DND-41 (cell line): ENCODE results near the gene FAM20C.

Experiments
- ATAC-seq: fragments of 200-7000 bp; cut with Tn5 transposase; 3 replicates; pipeline ENCODE4 v1.9.1; 2021; ENCODE audit warnings: low read depth; ENCODE audit not compliant: insufficient read depth
- DNase-seq: peaks from one replicate; pipeline ENCODE4 v3.0.0-alpha.2; 2020
- H2AFZ ChIP-seq: 2 replicates; pipeline ENCODE4 v1.6.0; 2012; ENCODE audit warnings: low read depth, low read length
- H3K27ac ChIP-seq: 2 replicates; pipeline ENCODE4 v1.5.1; 2012; ENCODE audit warnings: low read length, inconsistent platforms
- H3K27me3 ChIP-seq: fragments of 200-600 bp; sonication (generic); 2 replicates; pipeline ENCODE4 v1.6.0; 2012; ENCODE audit warnings: low read length, mild to moderate bottlenecking, inconsistent platforms; ENCODE audit not compliant: insufficient read depth, poor library complexity
- H3K36me3 ChIP-seq: 2 replicates; pipeline ENCODE4 v1.5.1; 2012; ENCODE audit warnings: low read length, inconsistent platforms; ENCODE audit not compliant: insufficient read depth
- H3K4me1 ChIP-seq: 2 replicates; pipeline ENCODE4 v1.5.1; 2012; ENCODE audit warnings: mild to moderate bottlenecking, low read length; ENCODE audit not compliant: insufficient read depth
- H3K4me2 ChIP-seq: 2 replicates; pipeline ENCODE4 v1.6.0; 2012; ENCODE audit warnings: mild to moderate bottlenecking, moderate library complexity, low read length, inconsistent platforms; ENCODE audit not compliant: insufficient read depth
- H3K4me3 ChIP-seq, 2 experiments: fragments of 200-600 bp in 1 of 2; shearing (Covaris generic) in 1 of 2; 2 replicates each; pipeline ENCODE4 v1.5.1; 2012 to 2016; ENCODE audit warnings: inconsistent platforms in 2 of 2, low read length in 2 of 2, mild to moderate bottlenecking in 2 of 2, low read depth in 1 of 2, moderate library complexity in 1 of 2
- H3K79me2 ChIP-seq: 2 replicates; pipeline ENCODE4 v1.6.0; 2012; ENCODE audit warnings: low read length, inconsistent platforms; ENCODE audit not compliant: insufficient read depth
- H3K9ac ChIP-seq: 2 replicates; pipeline ENCODE4 v1.6.0; 2012; ENCODE audit warnings: low read depth, mild to moderate bottlenecking, inconsistent platforms, low read length, moderate library complexity
- H3K9me3 ChIP-seq: 2 replicates; pipeline ENCODE4 v1.5.1; 2012; ENCODE audit warnings: low read length, moderate library complexity, mild to moderate bottlenecking, inconsistent platforms; ENCODE audit not compliant: insufficient read depth, severe bottlenecking
- H4K20me1 ChIP-seq: 2 replicates; pipeline ENCODE4 v1.6.0; 2012; ENCODE audit warnings: low read length; ENCODE audit not compliant: insufficient read depth
- EZH2 ChIP-seq: IDR thresholded peaks from 3 replicates; pipeline ENCODE4 v1.6.1; 2012; ENCODE audit warnings: borderline replicate concordance, low read depth, mild to moderate bottlenecking, moderate library complexity, low read length, inconsistent platforms; ENCODE audit not compliant: severe bottlenecking
- TF ChIP-seq, protein P1 (sequence below): IDR thresholded peaks from 2 replicates; pipeline ENCODE4 v1.5.1; 2012; ENCODE audit warnings: borderline replicate concordance, low read length, moderate library complexity, mild to moderate bottlenecking; ENCODE audit not compliant: poor library complexity, severe bottlenecking; ENCODE audit errors: extremely low read depth

The FAM20C gene

DNA sequence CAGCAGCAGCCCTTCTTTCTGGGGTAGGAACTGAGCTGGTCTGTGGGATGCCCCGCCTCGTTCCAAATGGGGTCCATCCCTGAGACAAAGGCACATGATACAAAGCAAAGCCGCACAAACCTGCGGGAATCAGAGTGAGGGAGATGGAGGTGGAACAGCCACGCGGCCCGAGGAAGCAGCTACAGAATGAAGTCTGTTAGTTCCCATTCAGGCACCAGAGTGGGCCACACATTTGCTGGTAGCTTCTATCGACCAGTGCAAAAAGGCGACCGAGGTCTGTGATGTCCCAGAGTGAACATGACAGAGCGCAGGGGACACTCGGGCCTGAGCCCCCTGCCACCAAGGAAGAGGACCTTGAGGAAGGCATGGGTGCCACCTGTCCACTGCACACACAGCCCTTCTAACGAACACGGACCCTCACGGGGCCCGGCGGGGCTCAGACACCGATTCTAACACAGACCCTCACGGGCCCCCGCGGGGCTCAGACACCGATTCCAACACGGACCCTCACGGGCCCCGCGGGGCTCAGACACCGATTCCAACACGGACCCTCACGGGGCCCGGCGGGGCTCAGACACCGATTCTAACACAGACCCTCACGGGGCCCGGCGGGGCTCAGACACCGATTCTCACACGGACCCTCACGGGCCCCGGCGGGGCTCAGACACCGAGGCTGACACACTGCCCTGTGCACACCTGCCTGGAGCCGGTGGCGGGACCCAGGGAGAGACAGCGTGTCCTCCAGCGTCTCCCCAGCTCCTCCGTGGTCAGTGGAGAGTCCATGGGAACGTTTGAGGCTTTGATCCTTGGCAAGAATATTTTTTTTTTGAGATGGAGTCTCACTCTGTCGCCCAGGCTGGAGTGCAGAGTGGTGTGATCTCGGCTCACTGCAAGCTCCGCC lies 32.8 kb upstream of the FAM20C start:
- ATAC-seq (no peak), DNase-seq (no peak)
- H3K9ac ChIP-seq, result no peak overlapping the region
- no peak overlapping the region for H3K4me2 ChIP-seq
- no peak overlapping the region for H3K27ac ChIP-seq
- H3K9me3 ChIP-seq, result no peaks in the 10 kb centered on the region
- no peaks in the 10 kb centered on the region for H3K4me1 ChIP-seq
- H3K4me3 ChIP-seq, result no peak overlapping the region
- H3K36me3 ChIP-seq, result no peaks in the 10 kb centered on the region
- no peak for TF ChIP-seq EZH2
- TF ChIP-seq, protein P1, sequence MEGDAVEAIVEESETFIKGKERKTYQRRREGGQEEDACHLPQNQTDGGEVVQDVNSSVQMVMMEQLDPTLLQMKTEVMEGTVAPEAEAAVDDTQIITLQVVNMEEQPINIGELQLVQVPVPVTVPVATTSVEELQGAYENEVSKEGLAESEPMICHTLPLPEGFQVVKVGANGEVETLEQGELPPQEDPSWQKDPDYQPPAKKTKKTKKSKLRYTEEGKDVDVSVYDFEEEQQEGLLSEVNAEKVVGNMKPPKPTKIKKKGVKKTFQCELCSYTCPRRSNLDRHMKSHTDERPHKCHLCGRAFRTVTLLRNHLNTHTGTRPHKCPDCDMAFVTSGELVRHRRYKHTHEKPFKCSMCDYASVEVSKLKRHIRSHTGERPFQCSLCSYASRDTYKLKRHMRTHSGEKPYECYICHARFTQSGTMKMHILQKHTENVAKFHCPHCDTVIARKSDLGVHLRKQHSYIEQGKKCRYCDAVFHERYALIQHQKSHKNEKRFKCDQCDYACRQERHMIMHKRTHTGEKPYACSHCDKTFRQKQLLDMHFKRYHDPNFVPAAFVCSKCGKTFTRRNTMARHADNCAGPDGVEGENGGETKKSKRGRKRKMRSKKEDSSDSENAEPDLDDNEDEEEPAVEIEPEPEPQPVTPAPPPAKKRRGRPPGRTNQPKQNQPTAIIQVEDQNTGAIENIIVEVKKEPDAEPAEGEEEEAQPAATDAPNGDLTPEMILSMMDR, result no peak
- peaks cover 14% of the 10 kb centered on the region for H3K27me3 ChIP-seq
- peaks cover 3% of the 10 kb centered on the region for H4K20me1 ChIP-seq
- no peak overlapping the region for H2AFZ ChIP-seq
- H3K79me2 ChIP-seq, result no peaks in the 10 kb centered on the region

DNA sequence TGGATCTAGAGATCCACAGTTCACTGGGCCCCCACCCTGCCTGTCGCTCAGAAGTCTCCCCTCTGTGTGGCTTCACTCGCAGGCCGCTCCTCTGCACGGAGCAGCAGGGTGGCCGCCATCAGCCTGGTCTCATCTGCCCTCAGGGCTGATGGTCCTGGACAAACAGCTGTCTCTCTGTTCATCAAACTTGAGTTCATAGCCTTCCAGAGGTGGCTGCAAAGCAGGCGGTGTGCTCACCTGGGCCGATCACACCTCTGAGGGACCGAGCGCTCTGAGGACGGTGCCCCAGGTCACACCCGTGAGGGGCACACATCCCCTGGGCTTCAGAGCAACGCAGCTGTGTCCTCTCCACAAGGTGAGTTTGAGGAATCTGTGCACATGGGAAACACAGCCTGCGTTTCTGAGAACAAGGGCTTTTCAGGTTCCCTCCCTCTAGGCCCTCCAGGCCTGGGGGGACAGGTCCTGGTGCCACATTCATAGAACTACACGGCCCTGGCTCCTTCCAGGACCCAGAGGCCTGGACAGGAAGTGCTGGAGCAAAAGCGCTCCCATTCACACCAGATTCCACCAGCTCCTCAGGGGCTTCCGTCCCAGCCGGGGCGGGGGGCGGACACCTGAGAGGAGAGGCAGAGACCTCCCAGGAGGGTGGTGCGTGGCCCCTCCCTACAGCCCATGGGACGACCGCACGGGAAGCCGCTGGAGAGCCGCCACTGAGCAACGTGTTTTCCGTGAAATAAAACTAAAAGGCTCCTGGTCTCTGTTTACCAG lies 31.2 kb upstream of the FAM20C start:
- no peak for TF ChIP-seq EZH2
- TF ChIP-seq, protein P1, result no peak
- Histone ChIP-seq H3K36me3 (no peaks in the 10 kb centered on the region), H3K27me3 (peaks cover 3% of the 10 kb centered on the region), H2AFZ (no peak overlapping the region), H4K20me1 (peaks cover under 1% of the 10 kb centered on the region), H3K4me3 (no peak overlapping the region), H3K4me2 (no peak overlapping the region), H3K9me3 (no peaks in the 10 kb centered on the region), H3K79me2 (no peaks in the 10 kb centered on the region), H3K4me1 (no peaks in the 10 kb centered on the region), H3K27ac (no peak overlapping the region), H3K9ac (no peak overlapping the region)
- ATAC-seq, result no peak
- DNase-seq, result no peak

DNA sequence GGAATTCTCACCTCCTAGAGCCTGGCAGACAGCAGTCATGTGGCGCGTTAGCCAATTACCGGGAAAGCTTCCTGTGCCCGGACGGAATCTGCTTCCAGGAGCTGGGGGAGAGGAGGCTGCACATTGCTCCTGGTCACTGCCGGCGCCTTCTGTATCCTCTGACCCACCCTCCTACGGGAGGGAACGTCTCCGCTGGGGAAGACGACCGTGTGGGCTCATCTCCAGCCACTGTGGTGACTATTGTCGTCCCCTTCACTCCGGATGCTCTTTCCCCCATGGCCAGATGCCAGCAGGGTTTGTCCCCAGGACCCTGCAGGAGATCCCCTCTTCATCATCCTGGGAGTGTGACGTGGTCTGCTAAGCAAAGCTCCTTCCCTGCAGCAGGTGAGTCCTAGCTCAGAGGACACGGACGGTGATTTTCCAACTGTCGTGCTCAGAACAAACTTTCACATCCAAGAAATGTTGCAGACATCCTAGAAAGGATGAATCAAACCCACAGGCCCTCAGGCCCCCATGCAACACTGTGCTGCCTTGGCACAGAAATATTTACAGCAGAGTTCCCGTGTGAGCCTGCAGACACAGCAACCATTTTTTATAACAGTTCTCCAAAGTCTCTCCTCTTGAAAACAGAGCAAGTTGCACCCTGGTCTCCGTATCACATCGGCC lies 29.6 kb upstream of the FAM20C start:
- peaks cover 5% of the 10 kb centered on the region for H4K20me1 ChIP-seq
- H3K9ac ChIP-seq, result no peak overlapping the region
- H3K4me1 ChIP-seq, result no peaks in the 10 kb centered on the region
- no peaks in the 10 kb centered on the region for H3K79me2 ChIP-seq
- no peaks in the 10 kb centered on the region for H3K9me3 ChIP-seq
- DNase-seq (no peak), ATAC-seq (no peak)
- no peak overlapping the region for H3K4me2 ChIP-seq
- H3K4me3 ChIP-seq, result no peak overlapping the region
- H3K27me3 ChIP-seq, result no peaks in the 10 kb centered on the region
- H3K27ac ChIP-seq, result no peak overlapping the region
- H2AFZ ChIP-seq, result no peak overlapping the region
- TF ChIP-seq, protein P1, result no peak
- no peak for TF ChIP-seq EZH2
- no peaks in the 10 kb centered on the region for H3K36me3 ChIP-seq
